GM21381 (cell line): ENCODE measurements around the gene PPP4R4.
"Not testable (repeated sequence)": the region's sequence is repeated elsewhere in the genome, so short reads cannot be mapped to it uniquely, and the experiment has no call there.

Experiments used
- ATAC-seq: cut with Tn5 transposase; IDR thresholded peaks from one replicate; pipeline ENCODE4 v1.9.1; 2021; ENCODE audit warnings: mild to moderate bottlenecking, moderate library complexity; ENCODE audit not compliant: unreplicated experiment

Gene PPP4R4

GRCh38 chr14:94175747-94176146, 1.6 kb downstream of the PPP4R4 start:
- no peak for ATAC-seq

DNA sequence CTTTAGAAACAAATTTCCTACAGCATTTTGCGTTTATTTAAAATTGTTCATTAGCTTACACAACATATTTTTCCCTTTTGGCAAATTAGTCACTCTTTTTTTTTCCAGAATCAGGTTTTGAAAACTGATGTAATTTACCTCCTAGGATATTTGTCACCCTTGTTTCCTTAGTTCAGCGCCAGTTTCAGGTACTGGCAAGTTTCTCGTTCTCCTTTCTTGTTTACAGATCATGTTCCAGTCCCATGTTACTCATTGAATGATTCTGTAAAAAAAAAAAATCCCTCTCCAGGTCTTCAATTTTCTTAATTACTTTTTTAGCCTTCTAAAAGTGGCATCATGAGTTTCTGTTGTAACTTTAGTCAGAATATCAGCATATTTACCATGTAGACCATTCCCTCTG, 2.7 kb downstream of the PPP4R4 start:
- ATAC-seq, result no peak

- ATAC-seq, result no peak
Observed at GRCh38 chr14:94177806-94178205, 3.7 kb downstream of the PPP4R4 start.

DNA sequence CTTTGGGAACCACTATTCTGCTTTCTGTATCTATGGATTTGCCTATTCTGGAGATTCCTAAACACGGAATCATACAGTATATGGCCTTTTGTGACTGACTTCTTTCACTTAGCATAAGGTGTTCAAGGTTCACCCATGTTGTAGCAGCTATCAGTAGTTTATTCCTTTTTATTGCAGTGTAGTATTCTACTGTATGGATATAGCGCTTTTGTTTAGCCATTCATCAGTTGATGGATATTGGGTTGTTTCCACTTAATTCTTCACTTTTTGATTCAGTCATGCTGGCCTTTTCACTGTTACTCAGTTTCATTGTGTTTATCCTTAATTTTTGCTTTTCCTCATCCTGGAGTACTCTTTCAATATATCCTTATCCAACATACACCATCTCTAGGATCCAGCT, 5.1 kb downstream of the PPP4R4 start:
- ATAC-seq, result no peak

DNA sequence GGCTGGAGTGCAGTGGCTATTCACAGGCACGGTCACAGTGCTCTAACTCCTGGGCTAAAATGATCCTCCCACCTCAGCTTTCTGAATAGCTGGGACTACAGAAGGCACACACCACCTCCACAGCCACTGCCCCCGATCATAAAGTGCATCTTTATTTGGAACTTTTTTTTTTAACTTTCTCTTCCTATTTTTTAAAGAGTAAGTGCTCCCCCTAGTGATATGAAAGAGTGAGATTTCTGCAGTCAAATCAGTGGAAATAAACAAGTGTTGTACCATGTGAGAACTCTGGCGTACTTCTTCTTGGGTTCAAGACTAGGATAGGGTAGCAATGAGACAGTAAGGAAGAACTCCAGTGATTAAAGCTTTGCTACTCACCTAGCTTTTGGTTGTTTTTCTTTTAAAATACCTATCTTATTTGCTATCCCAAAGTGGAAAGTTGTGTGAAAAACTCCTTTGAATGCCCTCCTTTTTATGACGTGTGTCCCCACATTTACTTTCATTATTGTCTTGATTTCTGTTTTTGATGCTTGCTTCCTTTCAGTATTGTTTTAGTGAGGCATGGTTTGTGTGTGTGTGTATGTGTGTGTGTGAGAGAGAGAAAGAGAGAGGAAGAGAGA, 6.6 kb downstream of the PPP4R4 start:
- peak; percentile 84 for ATAC-seq

- ATAC-seq, result no peak
Observed at GRCh38 chr14:94181835-94182234, 7.7 kb downstream of the PPP4R4 start.

- ATAC-seq, result no peak
Observed at GRCh38 chr14:94192536-94192935, 18.4 kb downstream of the PPP4R4 start.

GRCh38 chr14:94193776-94194175, 19.7 kb downstream of the PPP4R4 start:
- no peak for ATAC-seq

DNA sequence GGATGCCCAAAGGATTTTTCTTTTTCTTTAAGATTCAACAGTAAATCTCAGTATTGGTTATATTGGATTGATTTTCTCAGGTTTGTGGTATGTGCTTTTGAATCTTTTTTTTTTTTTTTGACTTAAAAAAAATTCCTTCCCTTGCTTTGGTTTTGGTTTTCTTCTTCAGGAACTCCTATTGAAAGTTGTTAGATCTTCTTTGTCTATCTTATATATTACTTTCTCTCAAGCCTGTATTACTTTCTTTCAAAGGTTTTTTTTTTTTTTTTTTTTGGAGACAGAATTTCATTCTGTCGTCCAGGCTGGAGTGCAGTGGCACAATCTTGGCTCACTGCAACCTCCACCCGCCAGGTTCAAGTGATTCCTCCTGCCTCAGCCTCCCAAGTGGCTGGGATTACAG, 21.9 kb downstream of the PPP4R4 start:
- ATAC-seq, result no peak

DNA sequence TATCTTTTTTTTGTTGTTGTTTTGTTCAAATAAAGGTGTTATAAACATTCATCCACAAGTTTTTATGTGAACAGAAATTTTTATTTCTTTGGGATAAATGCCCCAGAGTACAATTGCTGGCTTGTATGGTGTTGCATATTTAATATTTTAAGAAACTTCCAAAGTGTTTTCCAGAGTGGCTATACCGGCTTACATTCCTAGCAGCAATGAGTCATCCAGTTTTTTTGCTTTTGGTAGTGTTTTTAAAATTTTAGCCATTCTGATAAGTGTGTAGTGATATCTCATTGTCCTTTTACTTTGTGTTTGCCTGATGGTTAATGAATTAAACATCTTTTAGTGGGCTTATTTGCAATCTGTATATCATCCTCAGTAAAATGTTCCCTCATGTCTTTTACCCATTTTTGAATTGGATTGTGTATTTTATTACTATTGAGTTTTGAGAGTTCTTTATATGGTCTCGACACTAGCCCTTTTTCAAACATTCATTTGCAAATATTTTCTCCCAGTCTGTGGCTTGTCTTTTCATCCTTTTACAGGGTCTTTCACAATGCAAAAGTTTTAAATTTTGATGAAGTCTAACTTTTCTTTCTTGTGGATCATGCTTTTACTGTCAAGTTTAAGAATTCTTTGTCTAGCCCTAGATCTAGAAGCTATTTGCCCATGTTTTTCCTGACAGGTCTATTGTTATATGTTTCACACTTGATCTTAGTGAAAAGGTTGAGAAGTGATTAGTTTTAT, 29.5 kb downstream of the PPP4R4 start:
- ATAC-seq, result no peak

DNA sequence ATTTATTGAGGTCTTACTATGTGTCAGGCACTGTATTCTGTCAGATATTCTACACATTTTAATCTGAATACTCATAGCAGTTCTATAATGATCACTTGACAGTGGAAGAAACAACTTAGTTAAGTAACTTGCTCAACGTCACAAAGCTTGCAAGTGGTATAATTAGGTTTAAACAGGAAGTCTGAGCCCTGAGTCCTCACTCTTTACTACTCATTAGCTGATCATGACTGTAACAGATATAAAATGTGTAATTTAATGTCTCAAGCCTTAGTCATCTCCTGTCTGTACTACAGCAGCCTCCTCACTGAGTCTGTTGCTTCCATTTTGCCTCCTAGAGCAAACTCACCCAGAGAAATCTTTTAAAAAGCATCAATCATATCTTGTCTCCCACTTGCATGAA, 38.9 kb downstream of the PPP4R4 start:
- ATAC-seq, result no peak

DNA sequence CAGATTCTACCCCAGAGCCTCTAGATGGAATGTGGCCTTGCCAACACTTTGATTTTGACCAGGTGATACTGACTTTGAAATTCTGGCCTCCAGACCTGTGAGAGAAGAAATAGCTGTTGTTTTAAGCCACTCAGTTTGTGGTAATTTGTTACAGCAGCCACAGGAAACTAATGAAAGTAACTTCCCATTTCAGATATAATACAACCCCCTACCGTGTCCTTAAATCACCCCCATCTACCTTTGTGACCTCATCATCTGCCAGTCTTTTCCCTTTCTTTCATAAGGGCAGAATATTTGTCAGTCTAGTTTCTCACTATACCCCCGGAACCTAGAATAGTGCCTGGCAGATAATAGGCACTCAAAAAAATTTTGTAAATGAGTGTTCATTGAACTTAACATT, 39.6 kb downstream of the PPP4R4 start:
- ATAC-seq, result no peak

DNA sequence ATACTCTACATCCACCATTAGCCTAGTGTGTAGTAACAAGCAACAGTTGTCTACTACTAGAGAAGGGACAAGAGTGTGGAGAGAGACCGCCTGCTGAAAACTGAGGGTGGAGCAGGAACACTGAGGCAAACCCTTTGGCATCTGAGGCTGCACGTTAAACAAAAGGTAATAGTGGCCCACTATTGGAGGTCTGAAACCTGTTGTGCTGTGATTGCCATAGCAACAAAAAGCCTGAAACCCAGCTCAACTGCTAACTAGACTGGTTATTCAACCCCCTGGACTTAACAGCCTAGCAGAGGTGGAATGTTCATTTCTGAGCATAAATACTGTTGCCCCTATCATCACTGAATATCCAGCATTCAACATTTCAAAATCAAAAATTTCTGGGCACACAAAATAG, 43.0 kb downstream of the PPP4R4 start:
- ATAC-seq, result no peak

DNA sequence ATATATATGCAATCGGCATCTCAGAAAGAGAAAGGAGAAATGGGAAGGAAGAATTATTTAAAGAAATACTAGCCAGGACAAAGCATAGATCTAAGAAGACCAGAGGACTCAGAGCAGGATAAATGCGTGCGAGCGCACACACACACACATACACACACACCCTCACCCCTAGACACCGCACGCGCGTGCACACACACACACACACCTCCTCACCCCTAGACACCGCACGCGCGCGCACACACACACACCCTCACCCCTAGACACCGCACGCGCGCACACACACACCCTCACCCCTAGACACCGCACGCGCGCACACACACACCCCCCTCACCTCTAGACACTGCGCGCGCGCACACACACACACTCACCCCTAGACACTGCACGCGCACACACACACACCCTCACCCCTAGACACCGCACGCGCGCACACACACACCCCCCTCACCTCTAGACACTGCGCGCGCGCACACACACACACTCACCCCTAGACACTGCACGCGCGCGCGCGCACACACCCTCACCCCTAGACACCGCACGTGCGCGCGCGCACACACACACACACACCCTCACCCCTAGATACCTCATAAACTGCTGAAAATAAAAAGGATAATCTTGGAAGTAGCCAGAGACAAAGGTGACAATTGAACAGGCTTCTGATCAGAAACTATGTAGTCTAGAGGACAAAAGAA, 44.2 kb downstream of the PPP4R4 start:
- ATAC-seq, result not testable (repeated sequence)

DNA sequence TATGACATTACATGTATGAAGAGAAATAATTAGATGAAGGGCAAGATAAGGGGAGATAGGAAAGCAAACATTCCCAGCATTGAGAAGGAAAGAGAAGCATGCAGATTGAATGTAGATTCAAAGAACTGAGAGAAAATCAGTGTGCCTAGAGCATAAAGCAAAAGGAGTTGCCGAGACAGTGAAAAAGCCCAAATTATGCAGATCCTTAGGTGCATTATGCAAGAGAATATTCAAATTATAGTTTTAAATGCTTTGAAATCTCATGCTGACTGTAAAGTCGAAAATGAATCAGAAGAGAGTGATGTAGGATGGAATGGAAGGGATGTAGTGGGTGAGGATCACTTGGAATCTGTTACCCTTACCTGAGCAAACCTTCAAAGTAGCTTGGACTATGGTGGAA, 49.9 kb downstream of the PPP4R4 start:
- ATAC-seq, result no peak

GRCh38 chr14:94225460-94226378, 51.6 kb downstream of the PPP4R4 start:
- no peak for ATAC-seq

- no peak for ATAC-seq
Observed at GRCh38 chr14:94227029-94227428, 52.9 kb downstream of the PPP4R4 start.

GRCh38 chr14:94237046-94237445, 62.9 kb downstream of the PPP4R4 start:
- no peak for ATAC-seq

DNA sequence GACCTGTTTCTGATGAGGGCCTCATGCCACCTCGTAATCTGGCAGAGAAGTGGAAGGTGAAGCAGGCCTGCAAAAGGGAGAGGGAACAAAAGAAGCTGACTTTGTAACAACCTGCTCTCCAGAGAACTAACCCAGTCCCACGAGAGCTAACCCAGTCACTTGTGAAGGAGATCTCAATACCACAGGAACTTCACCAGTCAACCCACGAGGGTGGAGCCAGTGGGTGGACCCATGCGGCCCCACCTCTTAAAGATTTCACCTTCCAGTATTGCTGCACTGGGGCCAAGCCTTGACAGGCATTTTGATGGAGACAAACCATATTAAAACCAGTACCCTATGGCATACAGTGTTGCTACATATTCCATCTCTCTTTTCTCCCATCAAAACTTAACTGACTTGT, 63.9 kb downstream of the PPP4R4 start:
- ATAC-seq, result no peak

GRCh38 chr14:94239406-94239805, 65.3 kb downstream of the PPP4R4 start:
- no peak for ATAC-seq

GRCh38 chr14:94244182-94244581, 70.1 kb downstream of the PPP4R4 start:
- no peak for ATAC-seq
